ENCODE results near the gene PDZRN4. TPM values are rescaled to one million over a fixed set of nuclear protein-coding genes. Genes with fewer than 3 reads are reported as not detected.
A peak's percentile ranks its signal among the peaks of the same experiment; 100 is the strongest.
"Not testable (repeated sequence)": the region's sequence is repeated elsewhere in the genome, so short reads cannot be mapped to it uniquely, and the experiment has no call there.

The PDZRN4 gene
- polyA plus RNA-seq, 3 donors = 5.0 to 7.6 (median 7.2) TPM

- DNase-seq (ENCODE audit: extremely low read depth in 1 of 11, low read depth in 9 of 11, low spot score in 4 of 11) = no peak
These were observed 327.8 kb downstream of the PDZRN4 start for GRCh38 chr12:41515953-41516352.

DNA sequence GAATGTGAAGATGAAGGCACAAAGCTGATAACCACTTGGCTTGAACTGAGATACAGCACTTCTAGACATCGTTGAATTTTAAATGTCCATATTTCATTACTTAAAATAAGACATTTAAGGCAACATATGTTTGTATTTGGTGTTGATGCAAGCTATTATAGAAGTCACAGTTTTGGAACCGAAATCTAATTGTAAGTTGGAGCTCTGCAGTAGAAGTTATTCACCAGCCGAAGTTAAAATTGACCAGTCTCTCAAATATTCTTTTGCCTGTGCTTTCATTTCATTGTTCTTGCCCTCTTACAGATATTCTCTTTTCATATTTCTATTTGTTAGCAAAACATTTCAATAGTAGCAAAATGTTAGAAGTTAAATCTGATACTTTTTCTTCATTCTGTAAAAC is 332.7 kb downstream of the PDZRN4 start:
- no peak for DNase-seq (ENCODE audit: extremely low read depth in 1 of 11, low read depth in 9 of 11, low spot score in 4 of 11)

GRCh38 chr12:41521872-41522379 is 333.8 kb downstream of the PDZRN4 start:
- DNase-seq (ENCODE audit: extremely low read depth in 1 of 11, low read depth in 9 of 11, low spot score in 4 of 11) = peak; percentile 19 to 69 (median 41)

GRCh38 chr12:41527062-41527461 is 338.9 kb downstream of the PDZRN4 start:
- no peak for DNase-seq (ENCODE audit: extremely low read depth in 1 of 11, low read depth in 9 of 11, low spot score in 4 of 11)

DNA sequence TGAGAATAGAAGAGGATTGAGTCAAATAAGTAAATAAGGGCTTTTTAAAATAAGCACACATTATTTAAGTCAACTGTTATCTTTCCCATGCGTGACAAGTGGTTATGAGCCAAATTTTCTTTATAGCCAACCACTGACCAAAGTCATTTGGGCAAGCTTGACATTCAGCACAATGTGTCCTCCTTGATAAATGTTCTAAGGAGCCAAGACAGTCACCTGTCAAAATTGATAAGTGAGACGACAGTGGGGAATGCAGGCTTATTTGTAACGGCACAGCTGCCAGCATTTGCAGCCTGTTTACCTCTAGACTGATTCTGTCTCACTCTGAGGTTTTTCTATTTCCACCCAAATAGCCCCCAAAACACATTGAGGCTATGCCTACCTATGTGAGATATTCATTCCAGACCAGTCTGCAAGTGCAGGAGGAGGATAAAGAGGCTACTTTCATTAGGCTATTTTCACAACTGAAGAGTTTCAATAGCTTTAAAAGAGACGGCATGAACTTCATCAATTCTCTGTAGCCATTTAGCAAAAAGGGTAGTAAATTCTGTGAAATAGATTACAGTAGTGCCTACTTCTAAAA is 339.5 kb downstream of the PDZRN4 start:
- no peak for DNase-seq (ENCODE audit: extremely low read depth in 1 of 11, low read depth in 9 of 11, low spot score in 4 of 11)

GRCh38 chr12:41528874-41529273 is 340.8 kb downstream of the PDZRN4 start:
- DNase-seq (ENCODE audit: extremely low read depth in 1 of 11, low read depth in 9 of 11, low spot score in 4 of 11) = no peak

DNA sequence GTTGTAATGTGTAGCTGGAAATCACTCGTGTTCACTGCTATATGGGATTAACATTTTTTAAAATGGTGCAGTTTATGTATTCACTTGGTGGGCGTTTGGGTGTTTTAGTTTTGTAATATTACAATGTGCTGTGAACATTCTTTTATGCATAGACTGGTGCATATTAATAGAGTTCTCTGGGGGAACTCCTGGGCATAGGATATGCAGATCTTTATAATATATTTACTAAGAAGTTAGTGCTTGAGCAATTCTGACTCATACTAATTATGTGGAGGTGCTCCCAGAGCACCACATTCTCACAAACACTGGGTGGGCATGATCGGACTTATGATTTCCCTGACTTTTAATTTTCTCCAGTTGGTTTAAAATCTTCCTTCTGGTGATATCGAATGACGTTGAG is 342.3 kb downstream of the PDZRN4 start:
- no peak for DNase-seq (ENCODE audit: extremely low read depth in 1 of 11, low read depth in 9 of 11, low spot score in 4 of 11)

DNA sequence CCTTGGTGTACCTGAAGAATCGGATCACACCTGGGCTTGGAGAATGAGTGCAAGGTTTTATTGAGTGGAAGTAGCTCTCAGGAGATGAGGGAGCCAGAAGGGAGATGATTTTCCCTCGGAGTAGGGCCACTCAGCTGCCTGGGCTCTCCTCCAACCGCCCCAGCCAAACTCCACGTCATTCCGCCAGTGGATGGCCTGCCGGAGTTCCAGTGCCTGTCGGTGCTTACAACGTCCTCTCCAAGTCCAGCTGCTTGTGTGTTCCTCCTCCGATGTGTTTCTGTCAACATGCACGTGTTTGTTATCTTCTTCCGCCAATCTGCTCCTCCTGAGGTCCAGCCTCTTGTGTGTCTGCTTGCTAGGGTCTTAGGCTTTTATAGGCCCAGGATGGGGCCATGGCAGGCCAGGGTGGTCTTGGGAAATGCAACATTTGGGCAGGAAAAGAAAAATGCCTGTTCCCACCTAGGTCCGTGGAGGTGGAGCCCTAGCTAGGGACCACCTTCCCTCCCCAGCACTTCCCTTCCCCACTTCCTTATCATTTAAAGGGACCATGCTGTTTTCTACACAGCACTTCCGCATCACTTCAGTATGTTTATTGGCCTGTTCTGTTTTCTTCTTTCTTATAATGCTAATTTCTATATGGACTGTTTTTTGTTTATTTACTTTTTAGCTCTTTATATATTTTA is 343.2 kb downstream of the PDZRN4 start:
- no peak for DNase-seq (ENCODE audit: extremely low read depth in 1 of 11, low read depth in 9 of 11, low spot score in 4 of 11)

DNA sequence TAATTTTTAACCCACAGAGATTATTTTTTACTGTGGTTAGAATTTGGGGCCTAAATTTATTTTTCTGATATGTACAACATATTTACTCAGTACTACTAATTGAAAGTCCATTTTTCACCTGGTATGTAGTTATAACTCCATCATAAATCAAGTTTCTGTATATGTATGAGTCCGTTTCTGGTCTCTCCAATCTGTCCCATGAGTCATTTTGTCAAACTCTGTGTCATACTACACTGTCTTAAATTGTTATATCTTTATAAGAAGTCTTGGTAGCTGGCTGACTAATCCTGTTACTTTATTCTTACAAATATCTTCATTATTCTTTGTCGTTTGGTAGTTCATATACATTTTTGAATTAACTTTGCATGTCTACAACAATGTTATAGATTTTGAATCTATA is 344.0 kb downstream of the PDZRN4 start:
- no peak for DNase-seq (ENCODE audit: extremely low read depth in 1 of 11, low read depth in 9 of 11, low spot score in 4 of 11)

DNA sequence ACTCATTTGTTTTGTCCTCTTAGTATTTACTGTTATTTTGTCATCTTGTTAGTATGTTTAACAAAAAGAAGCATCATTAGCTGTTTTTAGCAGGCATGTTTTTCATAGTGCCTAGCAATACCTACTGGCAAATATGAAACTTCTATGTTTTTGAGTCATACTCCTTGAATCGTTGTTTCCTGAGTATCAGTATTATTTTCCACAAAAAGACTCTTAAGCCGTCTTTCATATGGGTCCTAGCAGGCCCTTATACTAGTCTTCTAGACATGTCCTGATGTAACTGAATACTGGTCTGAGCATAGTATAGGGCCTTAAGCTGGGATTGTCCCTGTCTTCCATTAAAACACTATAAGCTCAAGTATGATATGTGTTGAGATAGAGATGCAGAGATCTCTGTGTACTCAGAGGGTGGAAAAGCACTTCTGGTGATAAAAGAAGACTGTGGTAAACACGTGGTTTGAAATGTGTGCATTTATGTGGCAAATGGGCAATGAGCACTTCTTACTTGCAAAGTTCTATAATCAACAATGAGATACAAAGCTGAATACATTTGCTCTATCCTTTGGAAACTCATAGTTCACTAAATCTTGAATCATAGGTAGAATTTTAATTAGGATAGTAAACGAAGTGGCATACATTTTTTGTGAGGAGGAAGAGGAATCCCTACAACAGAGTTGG is 348.8 kb downstream of the PDZRN4 start:
- no peak for DNase-seq (ENCODE audit: extremely low read depth in 1 of 11, low read depth in 9 of 11, low spot score in 4 of 11)

- DNase-seq (ENCODE audit: extremely low read depth in 1 of 11, low read depth in 9 of 11, low spot score in 4 of 11) = no peak
These were observed 349.4 kb downstream of the PDZRN4 start for GRCh38 chr12:41537522-41537921.

- DNase-seq (ENCODE audit: extremely low read depth in 1 of 11, low read depth in 9 of 11, low spot score in 4 of 11) = no peak
These were observed 357.6 kb downstream of the PDZRN4 start for GRCh38 chr12:41545761-41546160.

- DNase-seq (ENCODE audit: extremely low read depth in 1 of 11, low read depth in 9 of 11, low spot score in 4 of 11) = not testable (repeated sequence)
These were observed 359.0 kb downstream of the PDZRN4 start for GRCh38 chr12:41547071-41547470.

DNA sequence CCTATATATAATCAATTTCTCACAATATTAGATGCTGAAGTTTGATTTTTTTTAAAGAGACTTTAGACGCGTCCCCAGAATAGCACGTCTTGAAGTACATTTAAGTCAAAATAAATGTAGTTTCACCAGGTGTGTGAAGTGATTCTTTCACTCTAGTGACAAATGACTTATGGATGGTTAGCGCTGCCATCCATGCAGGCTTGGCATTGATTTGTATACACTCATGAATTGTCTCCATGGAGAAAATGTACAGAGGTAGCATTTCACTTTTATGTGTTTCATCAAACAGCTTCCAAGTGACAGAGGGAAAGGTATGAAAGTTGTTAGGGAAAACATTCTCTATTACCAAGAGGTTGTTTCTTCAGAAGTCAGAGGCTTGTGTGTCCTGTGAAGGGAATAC is 360.8 kb downstream of the PDZRN4 start:
- DNase-seq (ENCODE audit: extremely low read depth in 1 of 11, low read depth in 9 of 11, low spot score in 4 of 11) = no peak

- no peak for DNase-seq (ENCODE audit: extremely low read depth in 1 of 11, low read depth in 9 of 11, low spot score in 4 of 11)
These were observed 364.5 kb downstream of the PDZRN4 start for GRCh38 chr12:41552588-41552987.

GRCh38 chr12:41556176-41556575 is 368.1 kb downstream of the PDZRN4 start:
- DNase-seq (ENCODE audit: extremely low read depth in 1 of 11, low read depth in 9 of 11, low spot score in 4 of 11) = no peak

- DNase-seq (ENCODE audit: extremely low read depth in 1 of 11, low read depth in 9 of 11, low spot score in 4 of 11) = no peak
These were observed 369.2 kb downstream of the PDZRN4 start for GRCh38 chr12:41557344-41557743.

GRCh38 chr12:41558671-41559070 is 370.6 kb downstream of the PDZRN4 start:
- no peak for DNase-seq (ENCODE audit: extremely low read depth in 1 of 11, low read depth in 9 of 11, low spot score in 4 of 11)

GRCh38 chr12:41563051-41563450 is 374.9 kb downstream of the PDZRN4 start:
- DNase-seq (ENCODE audit: extremely low read depth in 1 of 11, low read depth in 9 of 11, low spot score in 4 of 11) = no peak

DNA sequence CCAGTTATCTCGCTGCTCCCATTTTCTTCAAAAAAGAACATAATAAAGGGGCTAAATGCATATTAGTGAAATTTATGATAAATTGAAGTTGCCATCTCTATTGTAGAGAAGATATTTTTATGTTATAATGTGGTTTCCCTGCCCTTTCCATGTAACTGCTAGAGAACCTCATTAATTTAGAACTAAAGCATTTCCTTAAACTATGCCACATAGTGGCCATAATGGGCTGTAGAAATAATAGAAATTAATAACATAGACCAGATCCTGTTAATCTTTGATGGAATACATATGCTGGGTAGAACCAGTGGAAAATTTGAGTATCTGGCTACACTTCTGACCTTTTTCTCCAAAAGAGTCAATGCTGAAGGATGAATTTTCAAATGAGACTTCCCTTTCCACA is 376.7 kb downstream of the PDZRN4 start:
- no peak for DNase-seq (ENCODE audit: extremely low read depth in 1 of 11, low read depth in 9 of 11, low spot score in 4 of 11)

Measured in renal cortex interstitium (tissue), 11 donors.